ENCODE results near the gene TBK1.

Gene TBK1

GRCh38 chr12:64494998-64495729 is 43.2 kb downstream of the TBK1 start:
- Histone ChIP-seq H3K4me3 (ENCODE audit: insufficient read depth, low read depth, low read length) (no peak overlapping the region), H3K27ac (ENCODE audit: insufficient read depth, low read depth, low read length, poor library complexity, severe bottlenecking) (no peak overlapping the region), H3K9me3 (ENCODE audit: control insufficient read depth, low read length) (no peaks in the 10 kb centered on the region), H3K36me3 (ENCODE audit: control insufficient read depth, insufficient read depth, low read length) (peaks cover 8% of the 10 kb centered on the region), H3K4me1 (ENCODE audit: control insufficient read depth, insufficient read depth, low read length) (no peaks in the 10 kb centered on the region), H3K27me3 (ENCODE audit: control insufficient read depth, insufficient read depth, low read length, poor library complexity, severe bottlenecking) (no peaks in the 10 kb centered on the region)
- 97 to 98% methylated on average over 5 of the region's 5 CpGs for WGBS, 2 experiments

DNA sequence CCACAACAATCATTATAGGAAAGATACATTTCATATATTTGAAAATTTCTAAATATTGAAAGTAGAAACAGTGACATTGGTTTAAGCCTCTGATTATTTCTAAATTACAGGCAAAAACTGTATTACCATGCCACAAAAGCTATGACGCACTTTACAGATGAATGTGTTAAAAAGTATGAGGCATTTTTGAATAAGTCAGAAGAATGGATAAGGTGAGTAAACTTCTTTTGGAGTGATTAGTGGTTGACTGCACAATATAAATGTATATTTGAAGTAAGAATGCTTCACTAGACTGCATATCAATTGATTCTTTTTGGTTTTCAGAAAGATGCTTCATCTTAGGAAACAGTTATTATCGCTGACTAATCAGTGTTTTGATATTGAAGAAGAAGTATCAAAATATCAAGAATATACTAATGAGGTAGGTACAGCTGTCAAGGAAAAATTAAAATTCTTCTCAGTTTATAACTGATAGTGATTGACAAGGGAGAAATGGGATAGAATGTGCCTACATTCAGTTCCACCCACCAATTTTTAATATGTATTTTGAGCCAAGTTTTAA is 45.0 kb downstream of the TBK1 start:
- Histone ChIP-seq H3K27me3 (ENCODE audit: control insufficient read depth, insufficient read depth, low read length, poor library complexity, severe bottlenecking) (no peaks in the 10 kb centered on the region), H3K9me3 (ENCODE audit: control insufficient read depth, low read length) (no peaks in the 10 kb centered on the region), H3K4me1 (ENCODE audit: control insufficient read depth, insufficient read depth, low read length) (no peaks in the 10 kb centered on the region), H3K27ac (ENCODE audit: insufficient read depth, low read depth, low read length, poor library complexity, severe bottlenecking) (no peak overlapping the region), H3K36me3 (ENCODE audit: control insufficient read depth, insufficient read depth, low read length) (peaks cover 6% of the 10 kb centered on the region), H3K4me3 (ENCODE audit: insufficient read depth, low read depth, low read length) (no peak overlapping the region)
- WGBS, 2 experiments, result 94 to 95% methylated on average over 2 of the region's 2 CpGs

DNA sequence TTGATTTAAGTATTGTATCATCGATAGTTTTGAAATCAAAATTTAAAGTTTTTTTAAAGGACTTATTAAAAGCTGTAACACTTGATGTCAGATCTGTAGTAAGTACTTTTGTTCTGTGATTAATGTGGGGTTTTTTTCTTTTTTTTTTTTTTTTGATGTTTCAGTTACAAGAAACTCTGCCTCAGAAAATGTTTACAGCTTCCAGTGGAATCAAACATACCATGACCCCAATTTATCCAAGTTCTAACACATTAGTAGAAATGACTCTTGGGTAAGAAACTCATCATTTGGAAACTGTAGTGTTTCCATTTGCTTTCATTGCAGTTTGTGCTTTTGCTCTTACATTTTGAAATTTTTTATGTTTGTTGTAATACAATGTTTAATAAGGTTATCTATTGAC is 45.6 kb downstream of the TBK1 start:
- H3K27ac ChIP-seq (ENCODE audit: insufficient read depth, low read depth, low read length, poor library complexity, severe bottlenecking), result no peak overlapping the region
- WGBS, 2 experiments, result 100% methylated on average over 1 of the region's 1 CpG
- no peaks in the 10 kb centered on the region for H3K4me1 ChIP-seq (ENCODE audit: control insufficient read depth, insufficient read depth, low read length)
- H3K9me3 ChIP-seq (ENCODE audit: control insufficient read depth, low read length), result no peaks in the 10 kb centered on the region
- H3K27me3 ChIP-seq (ENCODE audit: control insufficient read depth, insufficient read depth, low read length, poor library complexity, severe bottlenecking), result no peaks in the 10 kb centered on the region
- H3K4me3 ChIP-seq (ENCODE audit: insufficient read depth, low read depth, low read length), result no peak overlapping the region
- peaks cover 6% of the 10 kb centered on the region for H3K36me3 ChIP-seq (ENCODE audit: control insufficient read depth, insufficient read depth, low read length)

GRCh38 chr12:64497903-64498302 is 46.0 kb downstream of the TBK1 start:
- H3K4me3 ChIP-seq (ENCODE audit: insufficient read depth, low read depth, low read length), result no peak overlapping the region
- no peaks in the 10 kb centered on the region for H3K4me1 ChIP-seq (ENCODE audit: control insufficient read depth, insufficient read depth, low read length)
- peaks cover 6% of the 10 kb centered on the region for H3K36me3 ChIP-seq (ENCODE audit: control insufficient read depth, insufficient read depth, low read length)
- H3K27ac ChIP-seq (ENCODE audit: insufficient read depth, low read depth, low read length, poor library complexity, severe bottlenecking), result no peak overlapping the region
- no peaks in the 10 kb centered on the region for H3K9me3 ChIP-seq (ENCODE audit: control insufficient read depth, low read length)
- no CpG with 5 or more reads among the region's 1 CpG for WGBS, 2 experiments
- H3K27me3 ChIP-seq (ENCODE audit: control insufficient read depth, insufficient read depth, low read length, poor library complexity, severe bottlenecking), result no peaks in the 10 kb centered on the region

GRCh38 chr12:64500394-64500793 is 48.5 kb downstream of the TBK1 start:
- Histone ChIP-seq H3K27ac (ENCODE audit: insufficient read depth, low read depth, low read length, poor library complexity, severe bottlenecking) (no peak overlapping the region), H3K4me3 (ENCODE audit: insufficient read depth, low read depth, low read length) (no peak overlapping the region), H3K36me3 (ENCODE audit: control insufficient read depth, insufficient read depth, low read length) (peaks cover 3% of the 10 kb centered on the region), H3K9me3 (ENCODE audit: control insufficient read depth, low read length) (no peaks in the 10 kb centered on the region), H3K27me3 (ENCODE audit: control insufficient read depth, insufficient read depth, low read length, poor library complexity, severe bottlenecking) (no peaks in the 10 kb centered on the region), H3K4me1 (ENCODE audit: control insufficient read depth, insufficient read depth, low read length) (no peaks in the 10 kb centered on the region)
- 97% methylated on average over 3 of the region's 3 CpGs for WGBS, 2 experiments

- Histone ChIP-seq H3K27ac (ENCODE audit: insufficient read depth, low read depth, low read length, poor library complexity, severe bottlenecking) (no peak overlapping the region), H3K4me1 (ENCODE audit: control insufficient read depth, insufficient read depth, low read length) (no peaks in the 10 kb centered on the region), H3K27me3 (ENCODE audit: control insufficient read depth, insufficient read depth, low read length, poor library complexity, severe bottlenecking) (no peaks in the 10 kb centered on the region), H3K36me3 (ENCODE audit: control insufficient read depth, insufficient read depth, low read length) (peaks cover 3% of the 10 kb centered on the region), H3K4me3 (ENCODE audit: insufficient read depth, low read depth, low read length) (no peak overlapping the region), H3K9me3 (ENCODE audit: control insufficient read depth, low read length) (no peaks in the 10 kb centered on the region)
- WGBS, 2 experiments, result 97% methylated on average over 6 of the region's 7 CpGs
These were observed 49.6 kb downstream of the TBK1 start for GRCh38 chr12:64501486-64501885.

DNA sequence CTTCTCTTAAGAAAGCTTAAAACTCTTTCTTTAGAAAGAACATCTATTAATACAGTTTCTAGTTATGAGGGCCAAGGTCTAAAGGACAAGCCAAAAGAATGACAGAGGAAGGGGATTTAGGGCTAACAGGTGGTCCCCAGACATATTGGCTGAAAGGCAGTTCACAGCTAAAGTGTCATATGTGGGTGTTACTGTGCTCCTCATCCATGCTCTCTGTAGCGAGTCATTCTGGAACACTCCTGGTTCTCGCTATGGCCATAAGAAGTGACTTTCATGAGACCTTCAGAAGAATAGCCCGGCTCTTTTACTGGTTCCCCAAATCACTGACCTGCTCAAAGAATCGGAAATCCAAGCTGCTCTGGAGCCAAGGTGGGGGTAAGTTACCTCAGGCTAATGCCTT is 55.0 kb downstream of the TBK1 start:
- H3K4me1 ChIP-seq (ENCODE audit: control insufficient read depth, insufficient read depth, low read length), result no peaks in the 10 kb centered on the region
- no peaks in the 10 kb centered on the region for H3K27me3 ChIP-seq (ENCODE audit: control insufficient read depth, insufficient read depth, low read length, poor library complexity, severe bottlenecking)
- no peaks in the 10 kb centered on the region for H3K9me3 ChIP-seq (ENCODE audit: control insufficient read depth, low read length)
- H3K36me3 ChIP-seq (ENCODE audit: control insufficient read depth, insufficient read depth, low read length), result no peaks in the 10 kb centered on the region
- no peak overlapping the region for H3K4me3 ChIP-seq (ENCODE audit: insufficient read depth, low read depth, low read length)
- 95 to 99% methylated on average over 4 of the region's 4 CpGs for WGBS, 2 experiments
- H3K27ac ChIP-seq (ENCODE audit: insufficient read depth, low read depth, low read length, poor library complexity, severe bottlenecking), result no peak overlapping the region

GRCh38 chr12:64510667-64511066 is 58.7 kb downstream of the TBK1 start:
- Histone ChIP-seq H3K4me3 (ENCODE audit: insufficient read depth, low read depth, low read length) (no peak overlapping the region), H3K27ac (ENCODE audit: insufficient read depth, low read depth, low read length, poor library complexity, severe bottlenecking) (no peak overlapping the region), H3K36me3 (ENCODE audit: control insufficient read depth, insufficient read depth, low read length) (no peaks in the 10 kb centered on the region), H3K4me1 (ENCODE audit: control insufficient read depth, insufficient read depth, low read length) (no peaks in the 10 kb centered on the region), H3K9me3 (ENCODE audit: control insufficient read depth, low read length) (no peaks in the 10 kb centered on the region), H3K27me3 (ENCODE audit: control insufficient read depth, insufficient read depth, low read length, poor library complexity, severe bottlenecking) (no peaks in the 10 kb centered on the region)
- WGBS, 2 experiments, result 89 to 100% methylated on average over 1 of the region's 1 CpG

DNA sequence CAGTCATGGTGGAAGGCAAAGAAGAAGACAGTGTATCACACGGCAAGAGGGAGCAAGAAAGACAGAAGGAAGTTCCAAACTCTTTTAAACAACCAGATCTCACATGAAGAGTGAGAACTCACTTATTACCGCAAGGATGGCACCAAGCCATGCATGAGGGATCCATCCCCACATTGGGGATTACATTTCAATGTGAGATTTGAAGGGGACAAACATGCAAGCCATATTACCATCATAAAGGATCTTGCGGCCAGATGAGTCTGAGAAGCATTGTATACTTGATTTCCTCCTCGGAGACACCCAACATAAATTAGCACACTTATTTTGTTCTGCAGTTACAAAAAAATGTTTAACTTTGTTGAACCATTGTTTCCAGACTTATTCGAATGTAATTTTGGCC is 66.5 kb downstream of the TBK1 start:
- Histone ChIP-seq H3K27ac (ENCODE audit: insufficient read depth, low read depth, low read length, poor library complexity, severe bottlenecking) (no peak overlapping the region), H3K36me3 (ENCODE audit: control insufficient read depth, insufficient read depth, low read length) (no peaks in the 10 kb centered on the region), H3K4me3 (ENCODE audit: insufficient read depth, low read depth, low read length) (no peak overlapping the region), H3K9me3 (ENCODE audit: control insufficient read depth, low read length) (no peaks in the 10 kb centered on the region), H3K27me3 (ENCODE audit: control insufficient read depth, insufficient read depth, low read length, poor library complexity, severe bottlenecking) (no peaks in the 10 kb centered on the region), H3K4me1 (ENCODE audit: control insufficient read depth, insufficient read depth, low read length) (peaks cover 15% of the 10 kb centered on the region)
- WGBS, 2 experiments, result 89 to 95% methylated on average over 5 of the region's 5 CpGs

DNA sequence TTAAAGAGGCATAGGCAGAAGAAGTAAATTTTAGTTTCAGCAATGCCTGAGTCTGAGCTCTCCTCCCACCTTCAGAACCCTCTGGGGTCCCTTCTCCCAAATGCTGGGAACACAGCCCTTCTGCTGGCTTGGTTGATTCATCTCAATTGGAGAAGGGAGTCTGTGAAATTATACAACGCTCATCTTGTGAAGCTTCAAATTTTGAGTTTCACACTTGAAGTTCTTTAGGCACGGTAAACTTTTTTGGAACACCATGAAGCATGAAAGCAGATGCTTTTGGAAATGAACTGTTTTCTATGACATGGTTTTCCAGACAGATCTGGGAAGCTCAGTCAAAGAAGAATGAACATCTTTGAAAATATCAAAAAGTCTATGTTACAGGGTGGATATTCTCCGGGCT is 69.9 kb downstream of the TBK1 start:
- H3K27me3 ChIP-seq (ENCODE audit: control insufficient read depth, insufficient read depth, low read length, poor library complexity, severe bottlenecking), result no peaks in the 10 kb centered on the region
- no peak overlapping the region for H3K4me3 ChIP-seq (ENCODE audit: insufficient read depth, low read depth, low read length)
- 82 to 91% methylated on average over 2 to 3 of the region's 3 CpGs for WGBS, 2 experiments
- H3K36me3 ChIP-seq (ENCODE audit: control insufficient read depth, insufficient read depth, low read length), result no peaks in the 10 kb centered on the region
- H3K4me1 ChIP-seq (ENCODE audit: control insufficient read depth, insufficient read depth, low read length), result peaks cover 15% of the 10 kb centered on the region
- no peak overlapping the region for H3K27ac ChIP-seq (ENCODE audit: insufficient read depth, low read depth, low read length, poor library complexity, severe bottlenecking)
- no peaks in the 10 kb centered on the region for H3K9me3 ChIP-seq (ENCODE audit: control insufficient read depth, low read length)

All from ectodermal cell (in vitro differentiated cells).